ENCODE data around the gene NCKAP5.
"Not testable (repeated sequence)": the region's sequence is repeated elsewhere in the genome, so short reads cannot be mapped to it uniquely, and the experiment has no call there.

Gene NCKAP5

DNA sequence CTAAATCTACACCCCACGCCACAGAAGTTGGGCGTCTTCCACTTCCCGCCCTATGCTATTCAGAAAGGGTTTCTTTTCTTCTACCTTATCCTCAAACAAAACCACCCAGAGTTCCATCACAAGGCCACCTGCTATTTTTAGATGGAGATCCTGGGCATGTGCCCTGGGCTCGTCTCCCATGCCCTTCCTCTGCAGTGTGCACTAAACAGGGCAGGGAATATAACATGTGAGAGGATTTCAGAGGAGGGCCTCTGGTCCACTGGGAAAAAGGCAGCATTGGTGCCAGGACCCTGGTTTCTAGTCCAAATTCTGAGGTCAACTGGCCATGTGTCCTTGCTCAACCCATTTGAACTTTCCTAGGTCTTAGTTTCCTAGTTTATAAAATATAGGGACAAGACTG lies 320.0 kb downstream of the NCKAP5 start:
- DNase-seq, result no peak

DNA sequence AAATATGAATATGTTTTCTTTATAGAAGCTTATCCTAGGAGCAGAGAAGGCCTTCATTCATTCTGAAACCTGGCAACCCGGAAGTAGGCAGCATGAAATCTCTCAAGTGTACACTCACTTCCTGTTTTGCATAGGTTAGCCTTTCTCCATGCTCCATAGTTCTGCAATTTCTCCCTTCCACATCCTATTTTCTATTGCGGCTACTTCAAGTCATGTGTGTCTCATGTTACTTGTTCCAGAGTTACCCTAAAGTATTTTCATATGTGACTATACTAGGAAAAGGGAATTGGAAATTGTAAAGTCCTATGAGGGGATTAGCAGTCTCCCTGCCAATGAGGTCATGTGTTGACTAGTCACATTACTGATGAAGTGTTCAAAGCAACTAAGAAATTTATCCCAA lies 320.6 kb downstream of the NCKAP5 start:
- DNase-seq, result no peak

DNA sequence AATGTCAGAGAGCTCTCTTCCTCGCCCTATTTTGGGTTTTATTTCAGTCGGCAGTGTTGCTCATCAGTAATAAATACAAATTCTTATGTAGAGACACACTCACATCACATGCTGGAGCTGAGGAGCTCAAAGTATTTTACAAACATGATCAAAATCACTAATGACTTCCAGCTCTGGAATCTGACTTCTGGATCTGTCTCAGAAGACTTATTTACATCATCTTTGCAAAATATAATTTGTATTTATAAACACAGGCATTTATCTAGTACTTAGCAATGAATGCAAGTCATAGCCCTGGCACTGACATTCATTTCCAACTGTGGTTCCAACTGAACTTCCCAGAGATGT lies 327.1 kb downstream of the NCKAP5 start:
- no peak for DNase-seq

DNA sequence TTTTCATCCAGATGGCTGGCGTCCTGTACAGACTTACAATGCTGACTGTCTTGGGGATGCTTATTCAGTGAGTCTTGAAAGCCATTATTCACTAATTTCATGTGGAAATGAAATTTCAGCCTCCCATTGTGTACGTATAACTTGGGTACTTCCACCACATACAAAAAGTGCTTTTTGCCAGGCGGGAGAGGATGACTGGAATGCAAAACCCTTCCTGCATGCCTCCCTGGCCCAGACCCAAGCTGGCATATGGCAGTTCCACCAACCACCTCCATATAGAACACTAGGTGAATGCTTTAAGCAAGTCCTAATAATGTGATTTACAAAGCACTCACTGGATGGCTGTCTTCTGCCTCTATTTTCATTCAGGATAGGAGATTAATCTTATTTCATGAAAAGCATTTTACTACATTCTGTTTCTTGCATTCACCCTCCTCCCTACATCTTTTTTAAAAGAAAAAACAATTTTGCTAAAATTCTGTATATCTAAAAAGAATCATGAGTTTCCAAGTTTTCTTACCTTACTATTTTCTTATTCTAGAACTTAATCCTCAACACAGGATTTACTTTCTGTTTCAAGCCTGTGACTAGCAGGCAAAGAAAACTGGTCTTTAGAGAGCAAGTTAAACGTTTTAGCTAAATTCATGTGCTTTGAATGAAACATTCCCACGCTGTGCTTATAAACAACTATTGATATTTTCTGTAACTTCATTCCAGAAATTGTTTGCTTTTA lies 327.6 kb downstream of the NCKAP5 start:
- DNase-seq, result no peak

DNA sequence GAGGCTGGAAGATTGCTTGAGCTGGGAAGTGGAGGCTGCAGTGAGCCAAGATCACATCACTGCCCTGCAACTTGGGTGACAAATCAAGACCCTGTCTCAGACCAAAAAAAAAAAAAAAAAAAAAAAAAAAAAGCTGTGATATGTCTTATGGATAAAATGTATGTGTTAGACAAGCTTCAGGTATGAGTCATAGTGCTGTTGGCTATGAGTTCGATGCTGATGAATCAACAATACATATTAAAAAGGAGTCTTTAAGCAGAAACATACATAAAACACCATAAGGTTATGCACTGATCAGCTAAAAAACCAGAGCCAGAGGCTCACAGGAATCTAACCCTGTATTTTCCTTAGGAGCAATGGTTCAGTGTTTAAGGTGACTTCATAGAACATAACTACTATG lies 332.3 kb downstream of the NCKAP5 start:
- no peak for DNase-seq

DNA sequence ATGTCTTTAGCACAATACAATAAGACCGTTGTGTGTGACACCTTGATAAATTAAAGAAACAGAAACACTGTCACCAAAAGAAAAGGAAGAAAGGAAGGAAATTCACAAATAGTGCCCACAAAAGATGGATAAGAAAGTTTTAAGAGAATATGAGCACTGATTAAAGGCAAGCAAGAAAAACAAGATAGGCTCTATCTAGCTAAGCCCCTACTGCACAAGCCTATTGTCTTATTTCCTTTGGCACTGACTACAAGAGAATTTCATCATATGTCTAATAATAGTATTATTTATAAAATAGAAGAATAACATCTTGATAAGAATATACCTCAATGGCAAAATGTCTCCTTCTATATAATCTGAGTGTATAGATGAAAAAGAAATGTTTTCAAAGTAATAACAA lies 335.7 kb downstream of the NCKAP5 start:
- DNase-seq, result no peak

DNA sequence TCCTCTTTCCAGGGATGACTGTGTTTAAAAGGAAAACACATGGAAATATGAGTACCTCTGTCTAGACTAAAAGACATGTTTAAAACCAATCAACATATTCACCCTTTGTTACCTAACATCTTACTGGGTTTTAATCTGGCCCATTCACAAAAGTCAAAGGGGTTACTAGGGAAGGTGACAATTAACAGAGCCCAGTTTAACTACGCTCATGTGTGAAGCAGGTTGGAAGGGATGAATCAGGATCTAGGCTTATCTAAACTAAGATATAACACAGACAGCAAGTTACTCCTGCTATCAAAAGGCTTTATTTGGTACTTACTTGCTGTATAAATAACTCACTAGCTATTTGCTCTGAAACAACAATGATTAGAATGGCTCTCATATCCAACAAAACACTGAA lies 337.0 kb downstream of the NCKAP5 start:
- DNase-seq, result no peak

DNA sequence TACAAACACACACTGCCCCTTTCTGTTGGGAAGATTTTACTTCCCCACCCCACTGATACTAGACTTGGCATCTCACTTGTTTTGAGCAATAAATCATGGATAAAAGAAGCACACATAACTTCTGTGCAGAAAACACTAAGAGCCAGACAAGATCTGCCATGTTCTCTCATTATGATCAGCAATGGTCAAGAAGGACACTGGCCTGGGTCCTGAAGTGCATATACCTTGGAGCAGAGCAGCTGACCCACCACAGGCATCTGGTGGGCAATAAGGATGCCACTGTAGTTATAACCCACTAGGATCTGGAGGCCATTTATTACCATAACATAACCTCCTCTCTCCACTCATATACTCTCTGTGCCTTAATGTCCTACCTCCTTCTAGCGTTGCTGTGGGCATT lies 338.3 kb downstream of the NCKAP5 start:
- DNase-seq, result no peak

DNA sequence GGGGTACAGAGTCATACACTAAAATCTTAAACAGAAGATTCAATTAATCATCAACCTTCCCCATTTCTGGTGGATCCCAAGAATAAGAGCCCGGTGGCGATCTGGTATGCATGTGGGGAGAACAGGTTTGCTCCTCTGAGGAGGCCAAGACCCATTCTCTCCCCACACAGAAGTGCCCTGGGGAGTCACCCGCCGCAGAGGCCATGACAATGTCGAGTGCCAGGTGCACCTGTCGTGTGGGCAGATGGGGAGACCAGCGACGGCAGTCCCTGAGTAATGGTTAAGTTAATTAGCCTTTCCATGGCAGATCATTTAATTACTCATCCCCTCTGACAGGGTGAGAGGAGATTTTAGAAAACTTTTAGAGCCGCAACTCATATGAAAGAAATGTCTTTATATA lies 345.0 kb downstream of the NCKAP5 start:
- DNase-seq, result peak; percentile 14

DNA sequence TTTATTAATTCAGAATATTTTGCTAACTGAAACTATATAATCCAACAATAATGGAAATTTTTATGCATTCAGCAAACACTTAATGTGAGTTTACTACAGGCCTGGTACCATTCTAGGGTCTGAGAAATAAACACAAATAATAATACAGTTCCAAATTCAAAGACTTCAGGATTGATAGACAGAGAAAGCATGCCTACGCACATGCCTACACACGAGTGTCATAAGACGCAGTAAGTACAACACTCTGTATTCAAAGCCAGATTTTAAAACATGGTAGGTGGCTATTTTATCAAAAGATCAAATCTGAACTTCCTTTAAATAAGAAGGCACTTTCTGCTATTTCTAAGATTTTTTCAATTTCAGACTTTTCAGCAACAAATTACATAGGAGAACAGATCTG lies 346.9 kb downstream of the NCKAP5 start:
- DNase-seq, result no peak

DNA sequence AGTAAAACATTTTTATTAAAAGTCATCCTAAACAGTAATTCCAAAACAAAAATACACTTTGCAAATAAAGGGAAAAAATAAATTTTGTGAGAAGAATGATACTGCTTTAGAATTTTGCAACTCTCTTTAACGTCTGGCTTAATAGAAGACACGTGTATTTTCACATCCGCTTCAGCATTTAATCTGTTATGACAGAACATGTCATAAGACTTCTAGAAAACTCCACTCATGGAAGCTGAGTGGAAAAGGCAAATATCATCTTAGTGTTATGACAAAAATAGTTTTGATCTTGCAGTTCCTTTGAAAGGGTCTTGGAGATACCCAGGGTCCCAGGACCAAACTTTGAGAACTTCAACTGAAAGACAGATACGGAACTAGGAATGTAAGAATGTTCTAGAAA lies 350.1 kb downstream of the NCKAP5 start:
- DNase-seq, result no peak

DNA sequence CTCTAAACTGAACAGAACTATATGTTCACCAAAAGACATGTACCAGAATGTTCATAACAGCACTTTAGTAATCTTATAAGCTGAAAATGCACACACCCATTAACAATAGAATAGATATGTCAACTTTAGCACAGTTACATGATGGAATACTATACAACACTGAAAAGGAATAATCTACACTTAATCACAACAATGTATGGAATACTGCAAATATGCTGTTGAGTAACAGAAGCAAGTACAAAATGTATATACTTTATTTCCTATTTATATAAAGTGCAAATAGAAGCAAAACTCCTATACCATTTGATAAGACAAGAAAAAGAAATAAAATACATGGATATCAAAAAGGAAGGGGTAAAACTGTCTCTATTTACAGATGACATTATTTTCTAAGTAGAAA lies 352.8 kb downstream of the NCKAP5 start:
- DNase-seq, result no peak

DNA sequence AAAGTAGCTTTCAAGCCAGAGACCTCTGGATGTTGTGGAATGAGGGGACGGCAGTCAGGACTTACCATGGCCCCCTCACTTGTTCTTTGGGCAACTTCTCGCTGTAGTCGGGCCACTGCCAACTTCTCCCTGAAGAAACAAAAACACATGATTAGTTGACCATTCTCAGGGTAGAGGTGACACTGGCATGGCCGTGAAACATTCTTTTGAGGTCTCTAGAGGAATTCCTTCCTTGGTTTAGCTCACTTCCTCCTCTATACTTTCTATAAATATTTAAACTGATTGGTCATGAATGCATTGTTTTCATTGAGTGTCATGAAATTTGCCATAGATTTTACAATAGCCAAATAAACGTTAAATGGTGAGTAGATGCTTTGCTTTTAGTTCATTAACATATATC lies 354.6 kb downstream of the NCKAP5 start:
- no peak for DNase-seq

DNA sequence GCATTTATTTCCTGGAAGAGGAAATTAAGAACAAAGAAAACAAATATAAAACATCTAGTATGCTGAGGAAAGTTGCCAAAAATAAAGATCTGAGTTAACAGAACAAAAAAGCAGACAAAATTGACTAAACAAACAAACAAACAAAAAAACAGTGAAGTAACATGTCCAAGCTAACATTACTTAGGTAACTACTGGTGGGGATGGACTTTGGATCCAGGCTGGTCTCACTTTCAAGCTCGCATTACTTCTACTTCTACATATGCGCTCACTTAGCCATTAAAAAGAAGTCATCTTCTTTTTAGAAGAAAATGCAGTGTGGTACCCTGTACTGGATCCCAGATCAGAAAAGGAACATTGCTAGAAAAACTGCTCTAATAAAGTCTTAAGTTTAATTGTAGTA lies 358.9 kb downstream of the NCKAP5 start:
- no peak for DNase-seq

DNA sequence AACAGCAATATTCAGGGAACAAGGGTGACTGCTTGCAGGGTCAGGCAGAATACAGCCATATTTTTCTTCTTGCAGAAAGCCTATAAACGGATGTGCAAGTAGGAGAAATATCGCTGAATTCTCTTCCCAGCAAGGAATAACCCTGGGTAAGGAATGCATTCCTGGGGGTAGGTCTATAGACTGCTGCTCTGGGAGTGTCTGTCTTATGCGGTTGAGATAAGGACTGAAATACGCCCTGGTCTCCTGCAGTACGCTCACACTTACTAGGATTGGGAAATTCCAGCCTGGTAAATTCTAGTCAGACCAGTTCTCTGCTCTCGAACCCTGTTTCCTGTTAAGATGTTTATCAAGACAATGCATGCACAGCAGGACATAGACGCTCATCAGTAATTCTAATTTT lies 361.6 kb downstream of the NCKAP5 start:
- DNase-seq, result not testable (repeated sequence)

DNA sequence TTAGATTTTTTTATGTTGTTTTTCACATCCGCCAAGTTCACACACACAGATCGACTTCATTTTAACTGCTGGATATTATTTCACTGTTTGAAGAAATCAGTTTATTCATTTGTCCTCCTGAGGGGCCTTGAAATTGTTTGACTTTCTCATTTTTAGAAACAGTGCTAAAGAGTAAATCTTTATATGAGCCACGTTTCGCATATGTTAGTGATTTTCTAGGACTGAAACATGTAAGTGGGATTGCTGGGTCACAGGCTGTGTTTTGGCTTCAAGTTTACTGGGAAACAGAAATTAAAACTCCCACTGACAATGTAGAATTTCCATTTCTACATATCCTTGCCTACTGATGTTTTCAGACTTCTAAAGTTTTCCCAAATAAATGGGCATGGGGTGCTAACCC lies 363.8 kb downstream of the NCKAP5 start:
- DNase-seq, result no peak

DNA sequence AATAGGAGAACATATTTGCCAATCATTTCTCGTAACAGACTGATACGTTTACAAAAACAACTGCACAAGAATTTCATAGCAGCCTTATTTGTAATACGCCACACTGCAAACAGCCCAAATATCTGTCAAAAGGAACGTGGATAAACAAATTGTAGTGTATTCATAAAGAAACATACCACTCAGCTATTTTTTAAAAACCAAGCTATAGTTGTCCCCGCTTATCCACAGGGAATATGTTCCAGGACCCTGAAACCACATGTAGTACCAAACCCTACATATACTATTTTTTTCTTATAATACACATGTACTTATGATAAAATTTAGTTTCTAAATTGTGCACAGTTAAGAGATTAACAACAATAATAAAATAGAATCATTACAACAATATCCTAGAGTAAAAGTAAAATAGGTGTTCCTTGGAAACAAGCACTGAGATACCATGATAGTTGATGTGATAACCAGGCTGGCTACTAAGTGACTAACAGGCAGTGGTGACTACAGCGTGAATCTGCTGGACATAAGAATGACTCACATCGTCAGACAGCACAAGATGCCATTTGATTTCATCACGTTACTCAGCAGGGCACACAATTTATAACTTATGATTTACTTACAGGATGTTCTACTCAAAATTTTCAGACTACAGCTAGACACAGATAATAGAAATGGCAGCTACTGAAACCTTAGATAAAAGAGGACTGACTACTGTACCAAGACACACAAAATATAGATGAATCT lies 367.4 kb downstream of the NCKAP5 start:
- no peak for DNase-seq

DNA sequence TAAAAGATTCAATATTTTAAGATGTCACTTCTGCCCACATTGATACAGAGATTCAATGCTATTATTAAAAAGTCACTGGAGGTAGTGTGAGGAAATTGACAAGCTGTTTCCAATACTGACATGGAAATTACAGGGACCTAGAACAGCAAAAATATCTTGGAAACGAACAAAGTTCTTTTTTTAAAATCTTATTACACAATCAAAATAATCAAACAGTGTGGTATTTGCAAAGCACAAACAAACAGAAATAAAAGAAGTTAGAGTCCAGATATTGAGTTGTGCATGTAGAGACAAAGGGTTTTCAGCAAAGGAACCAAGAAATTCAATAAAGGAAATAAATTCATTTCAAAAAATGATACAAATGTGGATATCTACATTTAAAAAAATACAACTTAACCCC lies 369.6 kb downstream of the NCKAP5 start:
- no peak for DNase-seq

DNA sequence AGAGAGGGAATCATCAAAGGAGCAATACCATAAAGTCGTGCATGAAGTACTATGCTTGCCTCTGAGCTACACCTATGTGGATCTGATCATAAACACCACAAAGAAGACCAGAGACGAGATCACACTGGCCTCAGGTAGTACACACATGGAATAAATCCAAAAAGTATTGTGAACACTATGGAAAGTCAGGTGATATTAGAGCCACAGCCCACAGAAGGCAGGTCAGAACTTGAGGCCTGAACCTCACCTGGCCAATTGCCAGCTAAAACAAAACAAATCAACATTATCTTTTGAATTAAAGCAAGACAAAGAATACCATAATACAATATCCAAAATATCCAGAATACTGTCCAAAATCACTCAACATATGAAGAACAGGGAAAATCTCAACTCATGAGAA lies 371.1 kb downstream of the NCKAP5 start:
- no peak for DNase-seq

DNA sequence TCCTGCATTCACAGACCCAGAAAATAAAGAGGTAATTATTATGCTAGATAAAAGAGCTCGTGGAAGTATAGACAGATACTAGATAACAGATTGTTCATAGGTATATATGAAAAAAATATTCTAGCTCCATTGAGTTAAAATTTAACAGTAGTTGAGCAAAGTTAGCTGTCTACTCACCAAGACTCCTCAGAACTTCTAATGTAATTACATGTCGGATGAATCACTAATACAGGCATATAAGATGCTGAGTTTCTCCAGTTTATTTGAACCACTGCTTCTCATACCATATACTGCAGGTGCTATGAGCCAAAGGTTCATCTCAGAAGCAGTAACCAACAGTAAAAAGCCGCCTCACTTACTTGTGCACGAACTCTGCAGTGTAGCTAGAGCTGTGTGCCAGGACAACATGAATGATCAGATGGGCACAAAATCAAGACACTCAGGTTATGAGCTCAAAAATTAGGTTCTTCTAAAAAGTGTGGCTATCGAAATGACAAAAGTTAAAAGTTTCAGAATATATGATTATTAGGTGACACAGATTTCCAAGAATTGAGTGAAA lies 373.4 kb downstream of the NCKAP5 start:
- no peak for DNase-seq

DNA sequence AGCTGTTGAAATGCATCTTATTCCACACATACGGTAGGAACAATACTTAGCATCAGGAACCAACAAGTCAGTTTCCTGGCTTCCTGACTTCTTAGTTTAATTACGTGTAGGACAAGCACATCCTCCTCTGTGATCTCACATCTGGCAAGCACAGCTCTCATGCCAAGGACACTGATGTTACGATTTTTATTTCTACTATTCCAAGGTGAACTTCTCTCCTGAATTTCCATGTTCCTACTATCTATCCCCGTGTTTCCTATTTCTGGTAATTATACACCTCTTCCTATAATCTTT lies 374.0 kb downstream of the NCKAP5 start:
- DNase-seq, result no peak

DNA sequence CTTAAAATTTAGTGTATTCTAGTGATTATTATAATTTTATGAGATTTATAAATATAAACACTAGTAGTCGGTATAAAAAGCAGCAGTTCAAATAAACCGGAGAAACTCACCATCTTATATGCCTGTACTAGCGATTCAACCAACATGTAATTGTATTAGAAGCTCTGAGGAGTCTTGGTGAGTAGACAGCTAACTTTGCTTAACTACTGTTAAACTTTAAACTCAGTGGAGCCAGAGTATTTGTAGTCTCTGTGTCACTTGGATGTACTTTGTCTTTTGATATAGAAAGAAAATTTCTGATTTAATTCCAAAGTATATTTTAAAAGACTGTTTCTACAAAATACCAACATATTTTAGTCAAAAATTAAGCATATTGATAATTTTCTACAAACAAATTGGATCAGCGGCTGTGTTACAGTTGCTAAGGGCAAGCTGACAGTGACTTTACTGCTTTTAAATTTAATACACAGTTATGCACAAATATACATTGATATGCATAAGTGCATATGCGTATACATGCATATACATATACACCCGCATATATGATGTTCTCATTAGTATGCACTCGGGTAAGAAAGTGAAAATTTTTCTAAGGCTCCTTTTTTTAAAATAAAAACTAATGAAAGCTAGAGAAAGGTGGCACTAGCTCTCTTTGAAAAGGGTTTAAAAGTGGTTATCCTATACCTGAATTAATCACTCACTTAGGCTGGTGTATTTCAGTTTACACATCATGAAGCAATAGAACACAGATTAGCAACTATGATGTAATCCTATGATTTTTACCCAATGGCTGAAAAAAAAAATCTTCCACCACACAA lies 374.5 kb downstream of the NCKAP5 start:
- no peak for DNase-seq

DNA sequence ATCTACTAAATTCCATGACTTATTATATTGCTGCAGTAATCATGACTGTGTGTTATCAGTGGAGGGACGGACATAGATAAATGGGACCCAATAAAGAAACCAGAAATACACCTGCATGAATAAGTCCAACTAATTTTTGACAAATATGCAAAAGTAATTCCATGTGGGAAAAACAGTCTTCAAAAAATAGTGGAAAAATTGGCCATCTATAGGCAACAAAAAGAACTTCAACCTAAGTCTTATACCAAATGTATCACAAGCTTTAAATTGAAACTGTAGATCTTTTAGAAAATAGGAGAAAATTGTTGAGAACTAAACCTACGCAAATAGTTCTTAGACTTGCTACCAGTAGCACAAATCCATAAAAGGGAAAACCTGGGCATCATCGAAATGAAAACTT lies 376.2 kb downstream of the NCKAP5 start:
- no peak for DNase-seq

DNA sequence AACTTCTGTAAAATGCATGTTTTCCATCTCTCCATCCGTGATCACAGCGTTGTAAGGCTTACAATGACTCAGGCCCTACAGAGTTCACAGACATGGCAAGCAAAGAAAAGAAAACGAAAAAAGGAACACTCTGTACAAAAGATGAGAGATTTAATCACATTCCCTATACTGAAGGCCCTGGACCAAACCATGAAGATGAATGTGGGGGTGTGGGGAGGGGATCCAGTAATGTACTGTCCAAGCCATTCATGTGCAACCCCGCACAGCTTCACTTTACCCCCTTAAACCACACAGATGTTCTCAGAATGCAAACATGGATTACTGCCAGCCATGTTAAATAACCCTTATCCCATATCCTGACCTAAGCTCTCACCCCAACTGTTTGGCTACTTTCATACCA lies 391.1 kb downstream of the NCKAP5 start:
- no peak for DNase-seq
